Trophoblast cell (in vitro differentiated cells and primary cell): ENCODE measurements around the gene CDC42EP4.

Experiments used
- DNase-seq, 2 donors: peaks; one replicate each; pipeline ENCODE4 v3.0.0-alpha.2; 2016
- H2AFZ ChIP-seq: 2 replicates; pipeline ENCODE4 v1.6.1; 2013; ENCODE audit warnings: low read length, moderate library complexity, mild to moderate bottlenecking; ENCODE audit not compliant: insufficient read depth, poor library complexity
- H2AK5ac ChIP-seq: 2 replicates; pipeline ENCODE4 v1.6.1; 2013; ENCODE audit warnings: mild to moderate bottlenecking, low read length
- H2BK120ac ChIP-seq: 2 replicates; pipeline ENCODE4 v1.6.1; 2013; ENCODE audit warnings: low read length, mild to moderate bottlenecking, moderate library complexity; ENCODE audit not compliant: insufficient read depth, poor library complexity
- H2BK12ac ChIP-seq: 2 replicates; pipeline ENCODE4 v1.6.1; 2013; ENCODE audit warnings: mild to moderate bottlenecking, low read length, moderate library complexity
- H2BK5ac ChIP-seq: 2 replicates; pipeline ENCODE4 v1.6.1; 2013; ENCODE audit warnings: low read length, low read depth, moderate library complexity, mild to moderate bottlenecking; ENCODE audit not compliant: poor library complexity
- H3K14ac ChIP-seq: 2 replicates; pipeline ENCODE4 v1.6.1; 2013; ENCODE audit warnings: mild to moderate bottlenecking, low read length
- H3K18ac ChIP-seq: 2 replicates; pipeline ENCODE4 v1.6.1; 2013; ENCODE audit warnings: mild to moderate bottlenecking, low read length
- H3K23ac ChIP-seq: 2 replicates; pipeline ENCODE4 v1.6.1; 2013; ENCODE audit warnings: low read length
- H3K27ac ChIP-seq: 2 replicates; pipeline ENCODE4 v1.5.1; 2013; ENCODE audit warnings: low read depth, mild to moderate bottlenecking, inconsistent platforms, low read length, moderate library complexity
- H3K27me3 ChIP-seq: 2 replicates; pipeline ENCODE4 v1.6.1; 2013; ENCODE audit warnings: inconsistent platforms, mild to moderate bottlenecking, low read length, moderate library complexity; ENCODE audit not compliant: insufficient read depth
- H3K36me3 ChIP-seq, 2 experiments: 1 replicate in 1 of 2; 2 replicates in 1 of 2; pipeline ENCODE4 v1.6.1; 2013; ENCODE audit warnings: low read length in 2 of 2, mild to moderate bottlenecking in 2 of 2, moderate library complexity in 1 of 2; ENCODE audit not compliant: insufficient read depth in 2 of 2, control insufficient read depth in 1 of 2
- H3K4ac ChIP-seq: 2 replicates; pipeline ENCODE4 v1.6.1; 2013; ENCODE audit warnings: low read depth, mild to moderate bottlenecking, low read length, moderate library complexity
- H3K4me1 ChIP-seq, 2 experiments: 1 replicate in 1 of 2; 2 replicates in 1 of 2; pipeline ENCODE4 v1.6.1; 2013; ENCODE audit warnings: low read length in 2 of 2, mild to moderate bottlenecking in 2 of 2, moderate library complexity in 1 of 2; ENCODE audit not compliant: insufficient read depth in 2 of 2, control insufficient read depth in 1 of 2
- H3K4me2 ChIP-seq: 2 replicates; pipeline ENCODE4 v1.6.1; 2013; ENCODE audit warnings: inconsistent platforms, mild to moderate bottlenecking, low read length, moderate library complexity
- H3K4me3 ChIP-seq: 2 replicates; pipeline ENCODE4 v1.5.1; 2013; ENCODE audit warnings: mild to moderate bottlenecking, low read depth, low read length, inconsistent platforms
- H3K79me1 ChIP-seq: one replicate; pipeline ENCODE4 v1.6.1; 2013; ENCODE audit warnings: low read length
- H3K79me2 ChIP-seq: 2 replicates; pipeline ENCODE4 v1.6.1; 2013; ENCODE audit warnings: low read length, mild to moderate bottlenecking; ENCODE audit not compliant: control insufficient read depth, insufficient read depth, poor library complexity
- H3K9ac ChIP-seq: 2 replicates; pipeline ENCODE4 v1.6.1; 2013; ENCODE audit warnings: mild to moderate bottlenecking, low read length
- H3K9me3 ChIP-seq: 2 replicates; pipeline ENCODE4 v1.6.1; 2013; ENCODE audit warnings: low read depth, mild to moderate bottlenecking, control low read depth, inconsistent platforms, low read length; ENCODE audit not compliant: insufficient read depth
- H4K12ac ChIP-seq: 2 replicates; pipeline ENCODE4 v1.6.1; 2013; ENCODE audit warnings: low read depth, mild to moderate bottlenecking, low read length, moderate library complexity
- H4K8ac ChIP-seq: 2 replicates; pipeline ENCODE4 v1.6.1; 2013; ENCODE audit warnings: low read depth, mild to moderate bottlenecking, low read length, moderate library complexity
- H4K91ac ChIP-seq: one replicate; pipeline ENCODE4 v1.6.1; 2013; ENCODE audit warnings: low read depth, mild to moderate bottlenecking, low read length, moderate library complexity
- WGBS: extraction: QIAGEN DNeasy Blood & Tissue Kit; methylation state at CpG from one replicate; pipeline ENCODE4 v1.1.7; 2013; ENCODE audit warnings: missing lambda C conversion rate; ENCODE audit not compliant: insufficient read length, insufficient coverage; ENCODE audit errors: extremely low coverage; 5-methylcytosine and 5-hydroxymethylcytosine counted together

CDC42EP4 gene

DNA sequence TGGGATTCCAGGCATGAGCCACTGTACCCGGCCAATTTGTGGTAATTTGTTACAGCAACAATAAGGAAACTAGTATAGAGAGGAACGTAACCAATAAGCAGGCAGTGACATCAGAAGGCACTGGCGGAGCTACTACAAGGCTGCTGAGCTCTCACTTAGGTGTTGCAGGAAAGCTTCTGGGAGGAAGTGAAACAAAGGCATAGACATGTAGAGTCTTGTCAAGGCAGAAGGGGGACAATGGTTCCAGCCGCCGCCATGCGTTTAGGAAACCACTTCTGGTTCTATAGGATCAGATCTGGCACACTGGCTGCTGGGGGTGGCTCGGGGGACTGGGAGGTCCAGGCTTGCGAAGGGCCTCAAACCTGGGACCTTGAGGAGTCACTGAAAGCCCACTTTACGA, 40.7 kb downstream of the CDC42EP4 start:
- no peak overlapping the region for H4K8ac ChIP-seq
- no peak overlapping the region for H3K23ac ChIP-seq

DNA sequence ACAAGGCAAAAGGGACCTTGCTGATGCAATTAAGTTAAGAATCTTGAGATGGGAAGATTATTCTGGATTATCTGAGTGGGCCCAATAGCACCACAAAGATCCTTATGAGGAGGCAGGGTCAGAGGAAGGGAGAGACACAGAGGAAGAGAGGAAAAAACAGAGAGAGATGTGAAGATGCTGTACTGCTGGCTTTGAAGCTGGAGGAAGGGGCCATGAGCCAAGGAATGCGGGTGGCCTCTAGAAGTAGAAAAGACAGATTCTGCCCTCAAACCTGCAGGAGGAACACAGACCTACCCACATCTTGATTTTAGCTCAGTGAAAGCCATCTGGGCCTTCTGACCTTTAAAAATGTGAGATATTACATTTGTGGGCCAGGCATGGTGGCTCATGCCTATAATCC, 42.0 kb downstream of the CDC42EP4 start:
- peaks cover 2 to 3% of the 10 kb centered on the region in 2 experiments for H3K4me1 ChIP-seq
- H3K36me3 ChIP-seq: no peaks in the 10 kb centered on the region
- H3K4me3 ChIP-seq: no peak overlapping the region
- H3K79me1 ChIP-seq: no peaks in the 10 kb centered on the region
- no peak overlapping the region for H3K9ac ChIP-seq
- DNase-seq: no peak
- H3K18ac ChIP-seq: no peak overlapping the region
- no peak overlapping the region for H4K8ac ChIP-seq
- H2AK5ac ChIP-seq: no peak overlapping the region
- no peak overlapping the region for H3K4ac ChIP-seq
- H3K14ac ChIP-seq: no peak overlapping the region
- peaks cover 2% of the 10 kb centered on the region for H3K9me3 ChIP-seq
- H3K27ac ChIP-seq: no peak overlapping the region
- no CpG with 5 or more reads among the region's 1 CpG for WGBS
- H3K23ac ChIP-seq: no peak overlapping the region
- H3K27me3 ChIP-seq: no peaks in the 10 kb centered on the region
- no peak overlapping the region for H4K91ac ChIP-seq
- no peaks in the 10 kb centered on the region for H3K79me2 ChIP-seq
- H2BK120ac ChIP-seq: no peak overlapping the region
- H4K12ac ChIP-seq: no peak overlapping the region
- no peak overlapping the region for H2BK5ac ChIP-seq
- no peak overlapping the region for H2AFZ ChIP-seq
- H2BK12ac ChIP-seq: no peak overlapping the region
- H3K4me2 ChIP-seq: no peak overlapping the region

More for the DNA sequence above, 40.7 kb downstream of the CDC42EP4 start:
- Histone ChIP-seq H3K4me2 (no peak overlapping the region), H4K91ac (peak overlapping the region; percentile 52), H3K14ac (no peak overlapping the region), H3K9ac (no peak overlapping the region), H2BK12ac (peak overlapping the region; percentile 74), H3K4ac (no peak overlapping the region), H2AK5ac (no peak overlapping the region), H2BK5ac (no peak overlapping the region), H4K12ac (no peak overlapping the region), H3K27me3 (no peaks in the 10 kb centered on the region), H3K27ac (no peak overlapping the region), H3K79me1 (no peaks in the 10 kb centered on the region), H3K18ac (no peak overlapping the region), H2AFZ (no peak overlapping the region), H3K4me3 (no peak overlapping the region), H3K9me3 (peaks cover 2% of the 10 kb centered on the region), H2BK120ac (no peak overlapping the region), H3K4me1 (peaks cover 2 to 3% of the 10 kb centered on the region in 2 experiments), H3K79me2 (no peaks in the 10 kb centered on the region), H3K36me3 (no peaks in the 10 kb centered on the region)
- DNase-seq: no peak
- WGBS: no CpG with 5 or more reads among the region's 9 CpGs

- Histone ChIP-seq H3K9me3 (peaks cover 2% of the 10 kb centered on the region), H3K4me1 (peaks cover 2 to 3% of the 10 kb centered on the region in 2 experiments), H3K79me2 (no peaks in the 10 kb centered on the region), H3K27ac (no peak overlapping the region), H4K91ac (no peak overlapping the region), H3K79me1 (no peaks in the 10 kb centered on the region), H3K4me3 (no peak overlapping the region), H3K9ac (no peak overlapping the region), H2BK12ac (no peak overlapping the region), H3K4me2 (no peak overlapping the region), H3K14ac (no peak overlapping the region), H3K36me3 (no peaks in the 10 kb centered on the region), H3K27me3 (no peaks in the 10 kb centered on the region), H4K8ac (no peak overlapping the region), H2AK5ac (no peak overlapping the region), H3K18ac (no peak overlapping the region), H3K4ac (no peak overlapping the region), H2AFZ (no peak overlapping the region), H3K23ac (no peak overlapping the region), H4K12ac (no peak overlapping the region), H2BK5ac (no peak overlapping the region), H2BK120ac (no peak overlapping the region)
- no peak for DNase-seq
Measured at GRCh38 chr17:73269329-73269615, 42.5 kb downstream of the CDC42EP4 start.

DNA sequence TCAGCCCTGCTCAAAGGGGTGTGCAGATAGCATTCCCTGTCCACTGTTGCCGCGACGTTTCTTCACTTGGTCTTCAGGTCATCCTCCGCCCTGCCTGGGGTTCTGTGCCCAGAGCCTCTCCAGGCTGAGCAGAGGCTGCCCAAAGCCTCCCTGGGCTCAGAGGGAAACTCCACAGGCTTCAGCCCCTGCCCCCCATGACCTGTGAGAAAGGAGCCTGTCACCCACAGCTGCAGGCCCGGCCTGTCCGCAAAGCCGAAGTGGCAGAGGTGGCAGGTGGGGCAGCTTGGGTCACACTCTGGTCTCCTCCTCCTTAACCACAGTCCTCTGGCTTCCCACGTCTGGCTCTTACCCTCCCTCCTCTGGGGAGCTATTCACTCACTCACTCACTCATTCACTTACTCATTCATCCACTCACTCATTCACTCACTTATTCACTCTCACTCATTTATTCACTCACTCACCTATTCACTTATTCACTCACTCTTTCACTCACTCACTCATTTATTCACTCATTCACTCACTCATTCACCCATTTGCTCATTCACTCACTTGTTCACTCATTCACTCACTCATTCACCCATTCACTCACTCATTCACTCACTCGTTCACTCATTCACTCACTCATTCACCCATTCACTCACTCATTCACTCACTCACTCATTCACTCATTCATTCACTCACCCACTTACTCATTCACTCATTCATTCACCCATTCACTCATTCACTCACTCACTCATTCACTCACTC, 43.0 kb downstream of the CDC42EP4 start:
- H2AFZ ChIP-seq: no peak overlapping the region
- H3K9me3 ChIP-seq: peaks cover 4% of the 10 kb centered on the region
- no peaks in the 10 kb centered on the region for H3K79me1 ChIP-seq
- H3K4me3 ChIP-seq: no peak overlapping the region
- no peak overlapping the region for H4K12ac ChIP-seq
- H2BK120ac ChIP-seq: no peak overlapping the region
- H3K4me1 ChIP-seq: peaks cover 2 to 3% of the 10 kb centered on the region in 2 experiments
- H3K27me3 ChIP-seq: no peaks in the 10 kb centered on the region
- H3K4ac ChIP-seq: no peak overlapping the region
- no peaks in the 10 kb centered on the region for H3K36me3 ChIP-seq
- H3K4me2 ChIP-seq: no peak overlapping the region
- no peak overlapping the region for H2AK5ac ChIP-seq
- no peak overlapping the region for H2BK12ac ChIP-seq
- no peak overlapping the region for H3K9ac ChIP-seq
- H3K27ac ChIP-seq: no peak overlapping the region
- no peak overlapping the region for H3K14ac ChIP-seq
- DNase-seq: no peak
- H4K91ac ChIP-seq: no peak overlapping the region
- no peak overlapping the region for H2BK5ac ChIP-seq
- H3K18ac ChIP-seq: no peak overlapping the region
- H4K8ac ChIP-seq: no peak overlapping the region
- WGBS: no CpG with 5 or more reads among the region's 9 CpGs
- H3K23ac ChIP-seq: no peak overlapping the region
- H3K79me2 ChIP-seq: no peaks in the 10 kb centered on the region
